Mesangial cell (primary cell): ENCODE measurements around the gene DGUOK. TPM values are rescaled to one million over a fixed set of nuclear protein-coding genes. Genes with fewer than 3 reads are reported as not detected.

Source experiments
- total RNA-seq: library from RNA; depleted of rRNA; stranded (reverse); fragments of >200 nt; gene quantifications from 2 replicates; pipeline ENCODE4 v1.2.3, GENCODE V29; 2015

DGUOK gene
- 68.8 and 73.3 TPM in 2 replicates for total RNA-seq

GRCh38 chr2:73926493-73927327 is at the start of gene DGUOK:
Gene DGUOK, plus strand, starts transcription at chr2:73926880. Its CDS starts 31 bp downstream, at chr2:73926911.

DNA sequence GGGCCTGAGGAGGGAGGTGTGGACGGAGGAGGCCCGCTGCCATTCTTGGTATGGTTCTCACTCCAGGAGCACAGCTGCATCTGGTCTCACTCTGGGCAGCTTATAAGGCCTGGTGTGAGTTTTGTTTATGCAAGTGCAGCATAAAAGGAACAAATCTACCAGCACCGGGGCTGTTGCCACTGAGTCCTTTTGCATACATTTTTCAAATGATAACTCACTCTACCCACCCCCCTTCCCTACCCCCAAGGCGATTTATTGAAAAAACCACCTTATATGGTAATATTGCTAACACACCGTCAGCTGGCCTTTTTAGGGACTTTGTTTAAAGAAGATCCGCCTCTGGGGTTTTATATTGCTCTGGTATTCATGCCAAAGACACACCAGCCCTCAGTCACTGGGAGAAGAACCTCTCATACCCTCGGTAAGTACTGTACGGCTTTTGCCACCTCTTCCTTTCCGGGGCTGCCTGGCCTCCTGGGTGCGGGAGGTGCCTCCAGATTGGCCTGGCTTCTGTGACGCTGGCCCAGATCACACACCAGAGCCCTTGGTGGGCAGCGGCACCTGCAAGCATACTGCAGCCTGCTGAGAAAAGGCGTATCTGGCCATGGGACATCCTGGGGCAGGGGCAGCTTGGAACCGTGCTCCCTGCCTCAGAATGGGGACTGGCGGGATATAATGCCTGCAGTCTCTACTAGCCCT is 33.9 kb upstream of the DGUOK start, which contains the start of gene ACTG2:
Gene ACTG2 (plus strand): TSS at position 378 of the 699 bp plus-strand sequence. CDS start 8,304 bp downstream, outside the sequence.

DNA sequence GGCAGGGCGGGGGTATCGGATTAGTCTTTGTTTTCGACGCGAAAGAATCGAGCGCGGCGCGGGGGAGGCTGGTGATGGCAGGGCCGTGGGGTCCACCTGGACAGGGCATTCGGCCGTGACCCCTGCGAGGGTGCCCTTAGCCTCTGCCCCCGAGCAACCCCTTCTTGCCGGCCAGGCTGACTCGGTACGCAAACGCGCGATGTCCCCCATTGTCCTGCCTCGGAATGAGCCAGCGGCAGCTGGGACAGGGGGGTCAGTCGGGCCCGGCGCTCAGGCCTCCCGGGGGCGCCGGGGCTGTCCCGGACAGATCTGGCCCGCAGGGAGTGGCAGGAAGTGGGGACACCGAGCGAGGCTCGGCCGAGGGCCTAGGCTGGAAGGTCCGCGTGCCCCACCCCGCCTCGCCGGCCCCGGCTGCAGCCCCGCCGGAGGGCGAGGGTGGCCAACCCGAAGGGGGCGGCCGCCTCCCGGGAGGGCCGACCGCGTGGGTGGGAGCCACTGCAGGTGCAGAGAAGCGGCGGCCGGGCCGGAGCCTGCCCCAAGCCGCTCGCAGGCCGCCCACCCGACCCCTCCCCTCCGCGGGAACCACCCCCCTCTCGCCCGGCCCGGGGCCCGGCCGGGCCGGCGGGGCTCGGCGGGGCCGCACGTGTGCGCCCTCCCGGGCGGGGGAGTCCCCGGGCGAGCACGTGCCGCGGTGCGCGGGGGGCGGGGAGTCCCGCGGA is 57.7 kb downstream of the DGUOK start, which contains the start of gene TET3:
Gene TET3 (plus strand): TSS at position 708 of the 719 bp plus-strand sequence. CDS start 1,494 bp downstream, outside the sequence.

Other genes starting within 250 kb of the DGUOK start
- gene TPRKB, start 189.5 kb upstream of the DGUOK start, total RNA-seq = 5.6 and 41.1 TPM in 2 replicates
- 14.0 and 14.8 TPM in 2 replicates for gene DUSP11, start 146.8 kb upstream of the DGUOK start, total RNA-seq
- not detected in 2 replicates for gene C2orf78, start 142.7 kb upstream of the DGUOK start, total RNA-seq
- gene STAMBP, start 97.9 kb upstream of the DGUOK start, total RNA-seq = 24.0 and 28.8 TPM in 2 replicates
- 1.8 and 8.6 TPM in 2 replicates for gene ACTG2, start 33.9 kb upstream of the DGUOK start, total RNA-seq
- gene TET3, start 58.0 kb downstream of the DGUOK start, total RNA-seq = 5.9 and 8.2 TPM in 2 replicates
- 38.4 and 75.8 TPM in 2 replicates for gene BOLA3, start 221.0 kb downstream of the DGUOK start, total RNA-seq